ENCODE measurements around the gene FIS1.

GRCh38 chr7:101287032-101287431, 42.2 kb upstream of the FIS1 start:
- TF ChIP-seq, protein P1, sequence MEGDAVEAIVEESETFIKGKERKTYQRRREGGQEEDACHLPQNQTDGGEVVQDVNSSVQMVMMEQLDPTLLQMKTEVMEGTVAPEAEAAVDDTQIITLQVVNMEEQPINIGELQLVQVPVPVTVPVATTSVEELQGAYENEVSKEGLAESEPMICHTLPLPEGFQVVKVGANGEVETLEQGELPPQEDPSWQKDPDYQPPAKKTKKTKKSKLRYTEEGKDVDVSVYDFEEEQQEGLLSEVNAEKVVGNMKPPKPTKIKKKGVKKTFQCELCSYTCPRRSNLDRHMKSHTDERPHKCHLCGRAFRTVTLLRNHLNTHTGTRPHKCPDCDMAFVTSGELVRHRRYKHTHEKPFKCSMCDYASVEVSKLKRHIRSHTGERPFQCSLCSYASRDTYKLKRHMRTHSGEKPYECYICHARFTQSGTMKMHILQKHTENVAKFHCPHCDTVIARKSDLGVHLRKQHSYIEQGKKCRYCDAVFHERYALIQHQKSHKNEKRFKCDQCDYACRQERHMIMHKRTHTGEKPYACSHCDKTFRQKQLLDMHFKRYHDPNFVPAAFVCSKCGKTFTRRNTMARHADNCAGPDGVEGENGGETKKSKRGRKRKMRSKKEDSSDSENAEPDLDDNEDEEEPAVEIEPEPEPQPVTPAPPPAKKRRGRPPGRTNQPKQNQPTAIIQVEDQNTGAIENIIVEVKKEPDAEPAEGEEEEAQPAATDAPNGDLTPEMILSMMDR (IDR thresholded peaks at IDR 0.05) = no peak
- TF ChIP-seq EP300 (IDR thresholded peaks at IDR 0.05) (no peak), POLR2A (IDR thresholded peaks at IDR 0.05) (no peak)
